ENCODE data around the gene NPIPB8.
"Not testable (repeated sequence)": the region's sequence is repeated elsewhere in the genome, so short reads cannot be mapped to it uniquely, and the experiment has no call there.

NPIPB8 gene

DNA sequence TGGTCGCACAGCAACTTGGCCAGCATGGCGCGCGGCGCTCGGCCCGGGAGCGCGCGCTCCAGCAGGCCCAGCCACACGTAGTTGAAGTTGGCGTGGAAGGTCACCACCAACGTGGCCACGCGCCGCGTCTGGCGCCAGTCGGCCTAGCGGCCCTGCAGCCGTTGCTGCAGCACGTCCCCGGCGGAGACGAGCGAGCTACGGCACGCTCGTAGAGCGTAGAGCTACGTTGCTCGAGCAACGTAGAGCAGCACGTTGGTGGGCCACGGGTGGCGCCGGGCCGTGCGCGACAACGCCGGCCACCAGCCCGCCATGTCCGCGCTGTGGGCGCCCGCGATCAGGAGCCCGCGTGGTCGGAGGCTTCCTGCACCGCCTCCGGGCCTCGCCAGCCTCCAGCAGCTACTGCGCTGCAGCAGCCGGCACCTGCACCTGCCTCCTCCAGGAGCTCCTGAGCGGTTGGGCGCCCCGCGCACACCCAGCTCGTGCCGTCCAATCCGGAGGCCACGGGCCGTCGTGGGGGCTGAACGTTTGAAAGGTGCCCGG, 14.6 kb upstream of the NPIPB8 start:
- in situ Hi-C loops (cut with MboI; ENCODE audit: low sequenced_read_pairs): no loop called here

DNA sequence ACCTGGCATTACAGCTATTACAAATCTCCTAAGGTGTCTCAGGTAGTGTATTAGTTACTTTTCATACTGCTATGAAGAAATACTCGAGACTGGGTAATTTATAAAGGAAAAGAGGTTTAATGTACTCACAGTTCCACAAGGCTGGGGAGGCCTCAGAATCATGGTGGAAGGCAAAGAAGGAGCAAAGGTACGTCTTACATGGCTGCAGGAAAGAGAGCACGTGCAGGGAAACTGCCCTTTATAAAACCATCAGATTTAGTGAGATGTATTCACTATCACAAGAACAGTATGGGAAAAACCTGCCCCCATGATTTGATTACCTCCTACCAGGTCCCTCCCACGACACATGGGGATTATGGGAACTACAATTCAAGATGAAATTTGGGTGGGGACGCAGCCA, 7.0 kb upstream of the NPIPB8 start:
- in situ Hi-C loops (cut with MboI; ENCODE audit: low sequenced_read_pairs): not testable (repeated sequence)

DNA sequence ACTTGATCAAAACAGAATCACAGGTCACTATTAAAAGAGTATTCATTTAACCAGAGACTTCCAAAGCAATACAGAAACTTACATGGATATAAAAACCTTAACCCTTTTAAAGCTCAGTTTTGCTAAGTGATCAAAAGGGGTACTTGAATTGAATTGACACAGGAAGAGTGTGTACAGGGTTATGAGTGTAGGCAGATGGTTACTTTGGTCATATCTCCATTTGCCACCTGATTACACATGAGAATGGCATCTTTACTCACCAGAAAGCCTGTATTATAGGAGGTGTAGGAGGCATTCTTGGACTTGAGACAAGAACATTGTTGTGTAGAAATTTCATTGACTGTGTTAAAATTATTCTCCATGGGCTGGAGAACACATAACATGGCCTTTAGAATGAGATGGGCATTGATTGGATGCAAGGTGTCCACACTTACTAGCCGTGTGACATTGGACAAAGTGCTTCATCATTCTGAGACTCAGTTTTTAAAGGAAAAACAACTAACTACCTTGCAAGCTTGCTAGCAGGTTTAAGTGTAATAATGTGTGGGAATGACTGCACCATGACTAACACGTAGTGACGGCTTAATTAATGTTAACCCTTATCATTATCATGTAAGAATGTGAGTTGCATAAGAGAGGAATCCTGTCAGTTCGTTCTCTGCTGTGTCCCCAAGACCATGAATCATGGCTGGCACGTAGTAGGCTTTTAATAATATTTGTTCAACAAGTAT, 1.6 kb upstream of the NPIPB8 start:
- in situ Hi-C loops (cut with MboI; ENCODE audit: low sequenced_read_pairs): not testable (repeated sequence)

DNA sequence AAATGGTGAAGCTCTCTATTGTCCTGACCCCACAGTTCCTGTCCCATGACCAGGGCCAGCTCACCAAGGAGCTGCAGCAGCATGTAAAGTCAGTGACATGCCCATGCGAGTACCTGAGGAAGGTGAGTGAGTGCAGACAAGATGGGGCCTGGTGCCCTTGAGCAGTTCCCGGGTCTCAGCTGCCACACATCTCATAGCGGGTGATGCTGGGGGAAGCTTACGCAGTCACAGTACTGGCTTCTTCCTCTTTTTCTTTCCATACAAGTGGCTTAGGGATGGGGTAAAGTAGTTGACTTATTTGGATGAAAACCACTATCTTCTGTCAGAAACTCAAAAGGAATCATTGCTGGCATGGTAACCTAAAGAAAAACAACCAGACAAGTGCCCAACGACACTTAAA, 494 bp downstream of the NPIPB8 start:
- in situ Hi-C loops (cut with MboI; ENCODE audit: low sequenced_read_pairs): not testable (repeated sequence)

DNA sequence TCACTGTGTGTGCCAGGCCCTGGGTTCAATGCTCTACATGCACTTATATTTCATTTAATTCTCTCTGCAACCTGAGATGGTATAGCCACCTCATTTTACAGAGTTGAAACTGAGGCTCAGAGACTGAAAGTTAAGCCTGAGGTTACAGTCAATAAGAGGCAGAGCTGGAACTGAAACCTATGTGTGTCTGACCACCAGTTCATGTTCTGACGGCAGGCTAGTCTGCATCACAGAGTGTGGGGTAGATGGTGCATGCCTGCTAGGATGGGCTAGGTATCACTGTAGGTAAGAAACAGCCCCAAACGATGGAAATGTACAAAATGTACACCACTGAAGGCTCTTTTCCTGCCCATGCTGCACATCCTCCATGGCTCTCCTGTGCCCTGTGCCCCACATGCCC, 2.1 kb downstream of the NPIPB8 start:
- in situ Hi-C loops (cut with MboI; ENCODE audit: low sequenced_read_pairs): not testable (repeated sequence)

DNA sequence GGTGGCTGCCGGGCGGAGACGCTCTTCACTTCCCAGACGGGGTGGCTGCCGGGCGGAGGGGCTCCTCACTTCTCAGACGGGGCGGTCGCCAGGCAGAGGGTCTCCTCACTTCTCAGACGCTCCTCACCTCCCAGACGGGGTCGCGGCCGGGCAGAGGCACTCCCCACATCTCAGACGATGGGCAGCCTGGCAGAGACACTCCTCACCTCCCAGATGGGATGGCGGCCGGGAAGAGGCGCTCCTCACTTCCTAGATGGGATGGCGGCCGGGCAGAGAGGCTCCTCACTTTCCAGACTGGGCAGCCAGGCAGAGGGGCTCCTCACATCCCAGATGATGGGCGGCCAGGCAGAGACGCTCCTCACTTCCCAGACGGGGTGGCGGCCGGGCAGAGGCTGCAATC, 28.4 kb downstream of the NPIPB8 start:
- in situ Hi-C loops (cut with MboI; ENCODE audit: low sequenced_read_pairs): not testable (repeated sequence)

DNA sequence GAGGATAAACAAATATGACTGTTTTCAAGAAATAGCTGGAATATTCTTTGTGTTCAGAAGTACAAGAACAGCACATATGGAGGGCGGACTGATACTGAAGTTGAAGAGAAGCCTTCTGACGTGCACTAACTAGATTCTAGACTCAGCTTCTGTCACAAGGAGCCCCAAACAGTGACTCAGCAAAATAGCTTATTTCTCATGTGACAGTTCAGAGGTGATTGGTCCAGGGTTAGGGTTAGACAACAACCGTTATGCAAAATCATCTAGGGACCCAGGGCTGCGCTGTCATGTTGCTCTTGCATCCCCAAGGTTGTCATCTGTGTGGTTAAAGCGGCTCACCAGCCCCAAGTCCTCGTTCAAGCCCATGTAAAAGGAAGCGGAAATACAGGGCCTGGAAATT, 29.6 kb downstream of the NPIPB8 start:
- in situ Hi-C loops (cut with MboI; ENCODE audit: low sequenced_read_pairs): not testable (repeated sequence)

DNA sequence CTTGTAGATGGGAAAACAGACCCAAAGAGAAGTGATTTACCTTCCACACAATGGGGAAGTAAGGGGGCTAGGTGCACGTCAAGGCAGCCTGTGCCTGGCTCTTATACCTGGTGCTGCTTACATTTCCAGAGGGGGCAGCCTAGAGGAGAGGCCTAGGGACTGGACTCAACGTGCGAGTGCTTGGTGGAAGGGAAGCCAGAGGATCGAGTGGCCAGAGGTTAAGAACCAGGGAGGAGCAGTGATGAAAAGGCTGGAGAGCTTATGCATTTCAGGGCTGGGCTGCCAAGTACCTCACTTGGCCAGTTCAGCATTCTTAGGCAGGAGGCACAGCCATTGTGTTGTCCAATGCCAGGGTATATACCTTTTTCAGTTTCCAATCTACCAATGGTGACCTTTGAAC, 30.3 kb downstream of the NPIPB8 start:
- in situ Hi-C loops (cut with MboI; ENCODE audit: low sequenced_read_pairs): not testable (repeated sequence)

DNA sequence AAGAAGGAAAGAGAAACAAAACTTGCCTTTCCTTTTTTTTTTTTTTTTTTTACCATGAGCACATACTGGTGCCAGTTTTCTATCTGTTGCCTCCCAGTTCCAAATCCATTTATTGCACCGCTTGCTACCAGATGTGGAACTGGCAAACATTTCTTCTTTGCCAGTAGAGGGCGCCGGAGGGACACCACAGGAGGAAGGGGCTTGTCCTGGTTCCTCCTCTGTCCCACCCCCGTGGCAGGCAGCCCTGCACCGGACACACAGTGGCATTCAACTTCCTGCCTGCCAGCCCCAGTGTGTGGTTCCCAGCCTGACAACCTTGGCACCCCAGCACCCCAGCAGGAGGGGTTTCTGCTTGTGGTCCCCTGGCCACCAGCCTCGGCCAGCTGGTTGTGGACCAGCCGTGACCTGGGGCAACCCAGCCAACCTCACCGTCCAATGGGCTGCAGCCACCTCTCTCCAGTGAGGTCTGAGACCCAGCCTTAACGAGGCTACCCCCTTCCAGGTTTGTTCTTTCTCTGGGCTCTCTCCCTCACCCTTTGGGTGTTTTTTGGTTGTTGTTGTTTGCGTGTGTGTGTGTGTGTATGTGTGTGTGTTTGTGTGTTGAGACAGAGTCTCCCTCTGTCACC, 50.6 kb downstream of the NPIPB8 start:
- in situ Hi-C loops (cut with MboI; ENCODE audit: low sequenced_read_pairs): not testable (repeated sequence)

DNA sequence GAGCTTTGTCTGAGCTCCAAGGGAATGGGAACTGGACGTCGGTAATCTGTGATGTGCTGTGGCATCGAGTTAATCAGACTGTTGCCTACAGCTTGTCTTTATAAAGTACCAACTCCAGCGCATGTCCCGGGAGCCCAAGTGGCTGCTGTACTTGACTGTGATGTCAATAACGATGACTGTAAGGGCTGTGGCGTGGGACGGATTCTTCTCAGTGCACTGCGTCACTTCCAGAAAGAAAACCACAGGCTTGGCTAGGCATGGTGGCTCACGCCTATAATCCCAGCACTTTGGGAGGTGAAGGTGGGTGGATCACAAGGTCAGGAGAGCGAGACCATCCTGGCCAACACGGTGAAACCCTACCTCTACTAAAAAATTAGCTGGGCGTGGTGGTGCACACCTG, 51.6 kb downstream of the NPIPB8 start:
- in situ Hi-C loops (cut with MboI; ENCODE audit: low sequenced_read_pairs): not testable (repeated sequence)

DNA sequence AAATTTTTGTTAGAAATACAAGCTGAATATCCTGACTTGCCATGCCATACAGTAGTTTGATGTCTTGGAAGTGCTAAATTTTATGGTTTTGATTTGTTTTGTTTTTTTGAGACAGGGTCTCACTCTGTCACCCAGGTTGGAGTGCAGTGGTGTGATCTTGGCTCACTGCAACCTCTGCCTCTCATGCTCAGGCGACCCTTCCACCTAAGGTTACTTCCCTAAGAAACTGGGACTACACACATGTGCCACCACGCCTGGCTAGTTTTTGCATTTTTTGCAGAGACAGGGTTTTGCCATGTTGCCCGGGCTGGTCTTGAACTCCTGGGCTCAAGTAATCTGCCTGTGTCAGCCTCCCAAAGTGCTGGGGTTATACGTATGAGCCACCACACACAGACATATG, 53.9 kb downstream of the NPIPB8 start:
- in situ Hi-C loops (cut with MboI; ENCODE audit: low sequenced_read_pairs): not testable (repeated sequence)

DNA sequence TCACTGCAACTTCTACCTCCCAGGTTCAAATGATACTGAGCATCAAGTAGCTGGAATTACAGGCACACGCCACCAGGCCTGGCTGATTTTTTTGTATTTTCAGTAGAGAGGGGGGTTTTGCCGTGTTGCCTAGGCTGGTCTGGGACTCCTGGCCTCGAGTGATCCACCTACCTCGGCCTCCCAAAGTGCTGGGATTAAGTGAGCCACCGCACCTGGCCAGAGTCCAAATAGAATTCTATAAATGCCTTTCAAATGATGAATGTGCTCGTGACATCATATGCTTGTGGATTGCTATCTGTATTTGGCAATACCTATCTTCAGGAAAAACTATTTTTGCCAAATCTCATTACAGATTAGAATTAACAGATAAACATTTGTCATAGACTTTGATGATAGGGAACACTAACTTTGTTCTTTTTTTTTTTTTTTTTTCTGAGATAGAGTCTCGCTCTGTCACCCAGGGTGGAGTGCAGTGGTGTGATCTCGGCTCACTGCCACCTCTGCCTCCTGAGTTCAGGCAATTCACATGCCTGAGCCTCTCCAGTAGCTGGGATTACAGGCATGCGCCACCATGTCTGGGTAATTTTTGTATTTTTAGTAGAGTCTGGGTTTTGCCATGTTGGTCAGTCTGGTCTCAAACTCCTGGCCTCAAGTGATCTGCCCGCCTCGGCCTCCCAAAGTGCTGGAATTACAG, 55.5 kb downstream of the NPIPB8 start:
- in situ Hi-C loops (cut with MboI; ENCODE audit: low sequenced_read_pairs): not testable (repeated sequence)

DNA sequence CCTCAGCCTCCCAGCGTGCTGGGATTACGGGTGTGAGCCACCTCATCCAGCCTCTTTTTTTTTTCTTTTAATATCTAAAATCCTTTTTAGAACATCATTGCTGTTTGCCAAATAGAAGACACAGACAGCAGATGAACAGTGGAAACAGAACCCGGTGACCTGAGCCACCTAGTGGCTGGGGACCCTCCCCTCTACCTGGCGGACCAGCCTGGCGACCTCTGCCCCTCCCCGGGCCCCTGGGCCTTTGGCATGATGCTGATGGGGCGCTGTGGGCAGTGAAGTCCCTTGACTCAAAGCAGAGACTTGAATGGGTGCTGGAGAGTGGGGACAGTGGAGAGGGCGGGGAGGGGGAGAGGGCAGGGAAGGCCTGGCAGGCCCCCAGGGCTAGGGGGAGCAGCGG, 61.9 kb downstream of the NPIPB8 start:
- in situ Hi-C loops (cut with MboI; ENCODE audit: low sequenced_read_pairs): not testable (repeated sequence)

DNA sequence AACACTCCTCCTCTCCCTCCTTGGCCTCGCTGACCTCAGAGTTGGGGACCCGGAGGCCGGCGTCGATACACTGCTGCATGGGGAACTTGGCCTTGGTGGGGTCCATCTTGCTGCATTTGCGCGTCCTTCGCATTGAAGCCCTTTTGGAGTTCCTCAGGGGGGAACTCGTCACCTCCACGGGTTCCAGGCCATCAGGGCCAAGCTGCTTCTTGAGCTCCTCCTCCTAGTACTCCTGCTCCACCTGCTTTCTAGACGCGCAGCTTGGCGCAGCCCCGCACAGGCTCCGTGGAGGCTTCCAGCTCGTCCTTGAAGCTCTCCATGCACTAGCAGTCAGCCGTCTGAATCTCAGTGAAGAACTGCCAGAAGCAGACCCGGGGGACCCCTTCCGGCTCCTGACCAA, 62.5 kb downstream of the NPIPB8 start:
- in situ Hi-C loops (cut with MboI; ENCODE audit: low sequenced_read_pairs): not testable (repeated sequence)

DNA sequence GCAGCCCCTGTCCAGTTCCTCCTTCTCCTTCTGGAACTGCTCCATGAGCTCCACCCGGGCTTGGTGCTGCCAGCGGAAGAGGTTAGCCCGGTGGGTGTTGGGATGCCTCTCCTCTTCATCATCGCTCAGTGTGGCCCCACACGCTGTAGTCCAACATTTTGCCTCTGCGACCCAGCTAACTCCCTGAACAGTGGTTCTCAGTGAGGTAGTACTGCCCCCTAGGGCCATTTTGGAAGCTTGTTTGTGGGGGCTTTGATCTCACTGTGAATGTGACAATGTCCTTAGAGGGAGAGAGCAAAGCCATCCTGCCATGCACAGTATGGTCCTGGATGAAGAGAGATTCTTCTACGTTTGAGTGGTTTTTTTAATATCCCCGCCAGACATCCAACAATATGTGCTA, 63.5 kb downstream of the NPIPB8 start:
- in situ Hi-C loops (cut with MboI; ENCODE audit: low sequenced_read_pairs): not testable (repeated sequence)

DNA sequence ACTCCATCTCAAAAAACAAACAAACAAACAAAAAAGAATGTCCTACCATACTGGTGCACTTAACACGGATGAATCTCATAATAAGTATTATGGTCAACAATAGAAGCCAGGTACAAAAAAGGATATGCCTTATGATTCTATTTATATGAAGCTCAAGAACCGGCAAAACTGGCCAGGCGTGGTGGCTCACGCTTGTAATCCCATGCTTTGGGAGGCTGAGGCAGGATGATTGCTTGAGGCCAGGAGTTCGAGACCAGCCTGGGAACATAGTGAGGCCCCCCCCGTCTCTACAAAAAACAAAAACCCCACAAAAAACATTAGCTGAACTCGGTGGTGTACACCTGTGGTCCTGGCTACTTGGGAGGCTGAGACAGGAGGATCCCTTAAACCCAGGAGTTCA, 66.4 kb downstream of the NPIPB8 start:
- in situ Hi-C loops (cut with MboI; ENCODE audit: low sequenced_read_pairs): not testable (repeated sequence)
